VCaP (cell line): ENCODE results near the gene SCN4A.
A peak's percentile ranks its signal among the peaks of the same experiment; 100 is the strongest.
"Not testable (repeated sequence)": the region's sequence is repeated elsewhere in the genome, so short reads cannot be mapped to it uniquely, and the experiment has no call there.

Experiments used
- H3K27ac ChIP-seq: fragments of 450-650 bp; 2 replicates; pipeline ENCODE4 v1.5.1; 2017
- TF ChIP-seq, protein P1 (sequence below): fragments of 450-650 bp; conservative IDR thresholded peaks from 2 replicates; pipeline ENCODE4 v1.5.1; 2017; ENCODE audit warnings: mild to moderate bottlenecking, moderate library complexity

SCN4A gene

DNA sequence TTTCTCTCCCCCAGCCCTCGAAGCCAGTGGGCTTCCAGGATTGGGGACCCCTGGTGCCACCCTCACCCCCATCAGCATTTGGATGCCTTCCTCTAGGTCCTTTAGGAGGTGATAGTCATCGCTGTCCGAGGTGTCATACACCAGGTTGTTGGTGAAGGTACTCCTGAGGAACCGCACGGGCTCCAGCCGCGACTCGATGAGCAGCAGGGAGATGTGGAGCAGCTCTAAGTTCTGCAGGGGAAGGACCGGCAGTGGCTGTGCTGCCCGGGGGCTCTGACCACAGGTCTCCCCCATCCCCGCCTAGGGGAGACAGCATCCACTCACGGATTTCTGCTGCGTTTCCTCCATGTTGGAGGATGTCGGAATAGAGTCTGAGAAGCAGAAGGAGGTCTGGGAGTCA is 62.6 kb downstream of the SCN4A start:
- H3K27ac ChIP-seq = no peak overlapping the region
- TF ChIP-seq, protein P1, sequence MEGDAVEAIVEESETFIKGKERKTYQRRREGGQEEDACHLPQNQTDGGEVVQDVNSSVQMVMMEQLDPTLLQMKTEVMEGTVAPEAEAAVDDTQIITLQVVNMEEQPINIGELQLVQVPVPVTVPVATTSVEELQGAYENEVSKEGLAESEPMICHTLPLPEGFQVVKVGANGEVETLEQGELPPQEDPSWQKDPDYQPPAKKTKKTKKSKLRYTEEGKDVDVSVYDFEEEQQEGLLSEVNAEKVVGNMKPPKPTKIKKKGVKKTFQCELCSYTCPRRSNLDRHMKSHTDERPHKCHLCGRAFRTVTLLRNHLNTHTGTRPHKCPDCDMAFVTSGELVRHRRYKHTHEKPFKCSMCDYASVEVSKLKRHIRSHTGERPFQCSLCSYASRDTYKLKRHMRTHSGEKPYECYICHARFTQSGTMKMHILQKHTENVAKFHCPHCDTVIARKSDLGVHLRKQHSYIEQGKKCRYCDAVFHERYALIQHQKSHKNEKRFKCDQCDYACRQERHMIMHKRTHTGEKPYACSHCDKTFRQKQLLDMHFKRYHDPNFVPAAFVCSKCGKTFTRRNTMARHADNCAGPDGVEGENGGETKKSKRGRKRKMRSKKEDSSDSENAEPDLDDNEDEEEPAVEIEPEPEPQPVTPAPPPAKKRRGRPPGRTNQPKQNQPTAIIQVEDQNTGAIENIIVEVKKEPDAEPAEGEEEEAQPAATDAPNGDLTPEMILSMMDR = no peak

- H3K27ac ChIP-seq = not testable (repeated sequence)
These were observed 63.1 kb downstream of the SCN4A start for GRCh38 chr17:63909586-63909985.

GRCh38 chr17:63907161-63907778 is 65.4 kb downstream of the SCN4A start:
- H3K27ac ChIP-seq = not testable (repeated sequence)

- not testable (repeated sequence) for H3K27ac ChIP-seq
These were observed 67.9 kb downstream of the SCN4A start for GRCh38 chr17:63904796-63905195.

GRCh38 chr17:63903787-63904201 is 68.9 kb downstream of the SCN4A start:
- H3K27ac ChIP-seq = not testable (repeated sequence)
- TF ChIP-seq, protein P1 = peak; percentile 71

DNA sequence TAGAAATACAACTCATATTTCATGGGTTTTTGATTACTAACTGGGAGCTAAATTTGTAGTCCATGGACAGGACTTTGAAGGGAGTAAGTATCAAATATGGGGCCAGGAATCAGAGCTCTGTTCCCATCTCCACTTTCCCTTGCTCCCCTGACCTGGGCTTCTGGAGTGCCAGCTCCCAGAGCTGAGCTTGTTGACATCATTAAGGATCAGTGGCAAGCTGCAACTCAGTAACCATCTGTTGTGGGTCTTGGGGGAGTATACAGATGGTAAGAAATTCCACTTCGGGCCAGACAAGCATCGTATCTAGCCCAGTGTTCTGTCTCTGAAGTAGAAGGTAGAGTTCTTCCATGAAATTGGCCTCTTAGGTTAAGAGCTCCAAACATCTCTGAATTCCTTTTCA is 70.7 kb downstream of the SCN4A start:
- not testable (repeated sequence) for H3K27ac ChIP-seq

GRCh38 chr17:63898899-63899798 is 73.6 kb downstream of the SCN4A start:
- H3K27ac ChIP-seq = not testable (repeated sequence)

GRCh38 chr17:63896524-63897354 is 76.0 kb downstream of the SCN4A start, which contains the start of gene CSH1:
CSH1 (minus strand) TSS chr17:63896574; CDS start chr17:63896511, 63 bp downstream.
- H3K27ac ChIP-seq = not testable (repeated sequence)

- H3K27ac ChIP-seq = not testable (repeated sequence)
These were observed 77.9 kb downstream of the SCN4A start for GRCh38 chr17:63894821-63895220.

DNA sequence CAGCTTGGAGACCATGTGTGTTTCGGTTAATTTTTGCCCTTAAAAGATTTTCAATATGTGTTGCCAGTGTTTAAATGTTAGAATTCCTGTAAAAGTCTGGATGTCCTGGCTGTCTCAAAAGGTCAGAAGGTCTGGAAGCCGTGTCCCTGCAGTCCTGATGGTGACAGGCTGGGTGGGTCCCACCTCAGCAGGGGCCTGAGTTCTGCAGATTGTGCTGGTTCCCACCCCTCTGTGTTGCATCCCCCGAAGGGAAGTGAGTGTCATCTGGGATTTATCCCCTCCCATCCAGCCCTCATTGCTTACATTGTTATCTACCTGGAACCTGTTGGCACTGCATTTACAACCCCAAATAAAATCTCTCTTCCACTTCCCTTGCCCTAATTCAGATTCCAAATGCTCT is 78.7 kb downstream of the SCN4A start:
- H3K27ac ChIP-seq = not testable (repeated sequence)

DNA sequence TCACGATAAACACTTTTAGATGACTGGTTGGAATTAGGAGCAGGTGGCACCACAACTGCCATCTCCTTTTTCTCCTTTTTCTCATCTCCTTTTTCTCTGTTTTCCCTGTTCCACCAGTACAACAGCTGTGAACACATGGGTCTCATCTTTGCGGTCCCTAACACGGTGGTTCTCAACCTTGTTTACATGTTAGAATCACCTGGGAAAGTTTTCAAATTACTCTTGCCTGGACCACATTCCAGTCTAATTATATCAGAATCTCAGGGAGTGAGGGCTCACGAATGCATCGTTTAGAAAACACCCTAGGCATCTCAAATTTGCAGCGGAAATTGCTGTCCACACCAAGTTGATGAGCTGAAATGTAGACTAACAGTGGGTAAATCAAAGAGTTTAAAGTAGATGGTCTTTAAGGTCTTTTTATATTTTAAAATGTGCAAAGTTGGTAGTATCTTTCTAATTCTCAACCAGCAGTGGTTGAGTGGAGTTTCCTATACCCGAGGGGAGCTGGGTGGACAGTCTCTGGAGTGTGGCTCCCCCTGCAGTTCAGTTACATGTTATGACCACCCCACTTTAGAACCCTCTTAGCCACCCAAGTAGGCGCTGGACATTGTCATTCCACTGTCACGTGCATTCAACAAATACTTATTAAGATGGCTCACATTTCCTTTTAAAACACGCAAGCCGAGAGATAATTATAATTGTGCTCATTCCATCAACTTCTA is 80.2 kb downstream of the SCN4A start:
- H3K27ac ChIP-seq = not testable (repeated sequence)

DNA sequence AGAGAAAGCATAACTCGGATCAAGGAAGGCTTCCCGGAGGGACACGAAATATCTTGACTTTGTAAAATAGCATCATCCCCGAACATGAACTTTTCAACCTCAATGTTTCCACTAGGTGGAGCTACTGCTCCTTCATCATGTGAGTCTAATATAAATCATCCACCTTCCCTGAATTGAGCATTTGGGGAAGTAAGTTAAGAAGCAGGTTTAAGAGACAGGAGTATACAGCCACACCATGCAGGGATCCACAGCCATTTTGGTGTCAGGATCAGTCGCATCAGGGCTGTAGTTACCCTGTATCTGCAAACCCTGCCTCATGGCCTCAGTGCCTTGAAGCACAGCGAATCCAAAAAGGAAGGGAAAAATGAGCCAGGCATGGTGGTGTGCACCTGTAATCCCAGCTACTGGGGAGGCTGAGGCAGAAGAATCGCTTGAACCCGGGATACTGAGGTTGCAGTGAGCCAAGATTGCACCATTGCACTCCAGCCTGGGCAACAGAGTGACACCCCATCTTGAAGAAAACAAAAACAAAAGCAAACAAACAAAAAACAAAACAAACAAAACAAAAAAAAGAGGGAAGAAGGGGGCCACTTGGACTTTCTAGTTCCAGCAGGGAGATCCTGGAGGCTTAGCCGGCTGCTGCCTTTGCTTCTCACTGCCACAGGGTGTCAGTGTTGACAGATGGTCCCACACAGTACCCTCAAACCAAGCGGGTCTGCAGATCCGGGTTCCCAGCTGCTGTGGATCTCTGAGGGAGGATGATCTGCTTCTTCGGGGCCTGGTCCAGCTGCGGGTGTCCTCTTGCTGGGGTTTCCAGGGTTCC is 83.5 kb downstream of the SCN4A start:
- H3K27ac ChIP-seq = not testable (repeated sequence)
- TF ChIP-seq, protein P1 = peak; percentile 56
